GM18517 (cell line): ENCODE data around the gene BCAS3.

ENCODE experiments used
- ATAC-seq: cut with Tn5 transposase; IDR thresholded peaks from one replicate; pipeline ENCODE4 v1.9.1; 2021; ENCODE audit warnings: mild to moderate bottlenecking, moderate library complexity; ENCODE audit not compliant: unreplicated experiment

The BCAS3 gene

GRCh38 chr17:61211236-61211635 is 533.6 kb downstream of the BCAS3 start:
- ATAC-seq, result no peak

GRCh38 chr17:61212655-61213054 is 535.0 kb downstream of the BCAS3 start:
- no peak for ATAC-seq

- no peak for ATAC-seq
Measured at GRCh38 chr17:61214753-61215152, 537.1 kb downstream of the BCAS3 start.

GRCh38 chr17:61216066-61216465 is 538.4 kb downstream of the BCAS3 start:
- no peak for ATAC-seq

- ATAC-seq, result no peak
Measured at GRCh38 chr17:61217878-61218437, 540.3 kb downstream of the BCAS3 start.

GRCh38 chr17:61218438-61218837 is 540.8 kb downstream of the BCAS3 start:
- ATAC-seq, result no peak

- no peak for ATAC-seq
Measured at GRCh38 chr17:61219460-61219859, 541.8 kb downstream of the BCAS3 start.

GRCh38 chr17:61221181-61221580 is 543.5 kb downstream of the BCAS3 start:
- no peak for ATAC-seq

GRCh38 chr17:61221597-61222471 is 544.2 kb downstream of the BCAS3 start:
- no peak for ATAC-seq

GRCh38 chr17:61223725-61224124 is 546.1 kb downstream of the BCAS3 start:
- no peak for ATAC-seq

- ATAC-seq, result no peak
Measured at GRCh38 chr17:61225178-61225882, 547.7 kb downstream of the BCAS3 start.

- no peak for ATAC-seq
Measured at GRCh38 chr17:61227866-61228265, 550.2 kb downstream of the BCAS3 start.

GRCh38 chr17:61230461-61230860 is 552.8 kb downstream of the BCAS3 start:
- no peak for ATAC-seq

- ATAC-seq, result no peak
Measured at GRCh38 chr17:61230972-61231820, 553.5 kb downstream of the BCAS3 start.

- no peak for ATAC-seq
Measured at GRCh38 chr17:61232871-61233270, 555.2 kb downstream of the BCAS3 start.

GRCh38 chr17:61233991-61234750 is 556.5 kb downstream of the BCAS3 start:
- ATAC-seq, result no peak

GRCh38 chr17:61235001-61235826 is 557.6 kb downstream of the BCAS3 start:
- no peak for ATAC-seq

GRCh38 chr17:61235827-61236197 is 558.2 kb downstream of the BCAS3 start:
- ATAC-seq, result no peak

GRCh38 chr17:61237275-61237674 is 559.6 kb downstream of the BCAS3 start:
- ATAC-seq, result no peak
